ENCODE results near the gene ASF1B. TPM values are rescaled to one million over a fixed set of nuclear protein-coding genes. Genes with fewer than 3 reads are reported as not detected.
A peak's percentile ranks its signal among the peaks of the same experiment; 100 is the strongest.

ASF1B gene
- total RNA-seq, 1 donor, result 15.6 TPM

DNA sequence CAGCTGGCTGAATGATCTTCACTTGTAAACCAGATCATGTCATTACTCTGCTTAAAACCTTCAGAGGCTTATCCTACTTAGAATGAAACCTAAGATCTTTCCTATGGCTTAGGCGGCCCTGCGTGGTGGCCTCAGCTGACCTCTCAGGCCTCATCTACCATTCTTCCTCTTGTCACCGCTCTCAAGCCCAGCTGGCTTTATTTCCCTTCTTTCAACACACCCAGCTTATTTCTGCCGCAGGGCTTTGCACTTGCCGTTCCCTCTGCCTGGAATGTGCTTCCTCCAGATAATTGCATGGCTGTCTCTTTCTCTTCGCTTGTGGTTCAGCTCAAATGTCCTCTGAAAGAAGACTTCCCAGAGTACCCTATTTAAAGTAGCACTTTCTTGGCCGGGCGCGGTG is 3.6 kb upstream of the ASF1B start:
- DNase-seq (ENCODE audit: low read depth in 2 of 3, low spot score in 2 of 3), result peak in 2 of 3 donors; percentile 34 to 41

DNA sequence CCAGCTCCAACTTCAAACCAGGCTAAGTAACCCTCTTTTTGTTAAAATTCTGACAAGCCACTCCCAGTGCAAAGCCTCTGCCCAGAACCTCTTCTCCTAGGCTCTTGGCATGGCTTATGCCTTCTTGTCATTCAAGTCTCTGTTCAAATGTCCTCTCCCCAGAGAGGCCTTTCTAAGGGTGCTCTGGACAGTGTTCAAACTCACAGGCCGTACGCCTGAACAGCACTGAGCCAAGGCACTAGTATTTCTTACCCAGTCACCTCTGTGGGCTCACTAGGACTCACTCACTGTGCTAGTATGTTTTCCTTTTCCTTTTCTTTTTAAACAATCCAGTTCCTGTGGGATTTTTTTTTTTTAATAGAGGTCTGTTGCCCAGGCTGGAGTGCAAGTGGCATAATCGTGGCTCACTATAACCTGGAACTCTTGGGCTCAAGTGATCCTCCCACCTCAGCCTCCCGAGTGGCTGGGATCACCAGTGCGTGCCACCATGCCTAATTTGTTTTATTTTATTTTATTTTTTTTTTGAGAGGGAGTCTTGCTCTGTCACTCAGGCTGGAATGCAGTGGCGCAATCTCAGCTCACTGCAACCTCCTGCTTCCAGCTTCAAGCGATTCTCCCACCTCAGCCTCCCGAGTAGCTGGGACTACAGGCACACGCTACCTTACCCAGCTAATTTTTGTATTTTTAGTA is 2.3 kb upstream of the ASF1B start:
- no peak for DNase-seq (ENCODE audit: low read depth in 2 of 3, low spot score in 2 of 3)

DNA sequence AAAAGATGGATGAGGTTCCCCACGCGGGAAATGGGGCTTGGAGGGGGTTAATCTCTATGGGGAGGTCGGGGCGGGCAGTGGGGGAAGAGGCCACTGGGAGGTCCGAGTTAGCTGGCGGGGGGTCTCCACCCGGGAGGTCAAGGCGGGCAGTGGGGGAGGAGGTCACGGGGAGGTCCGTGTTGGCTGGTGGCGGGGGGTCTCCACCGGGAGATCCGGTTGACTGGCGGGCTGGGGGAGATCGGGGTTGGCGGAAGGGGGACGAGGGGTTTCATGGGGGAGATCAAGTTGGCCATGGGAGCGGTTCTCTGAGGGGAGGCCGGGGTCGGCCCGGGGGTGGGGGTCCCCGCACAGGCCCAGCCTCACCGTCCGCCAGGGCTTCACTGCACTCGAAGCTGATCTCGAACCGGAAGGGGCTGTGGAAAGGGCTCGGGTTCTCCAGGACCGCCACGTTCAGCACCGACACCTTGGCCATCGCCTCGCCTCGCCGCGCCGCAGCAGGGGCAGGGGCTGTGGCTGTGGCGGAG is 342 bp downstream of the ASF1B start:
- DNase-seq (ENCODE audit: low read depth in 2 of 3, low spot score in 2 of 3), result no peak

DNA sequence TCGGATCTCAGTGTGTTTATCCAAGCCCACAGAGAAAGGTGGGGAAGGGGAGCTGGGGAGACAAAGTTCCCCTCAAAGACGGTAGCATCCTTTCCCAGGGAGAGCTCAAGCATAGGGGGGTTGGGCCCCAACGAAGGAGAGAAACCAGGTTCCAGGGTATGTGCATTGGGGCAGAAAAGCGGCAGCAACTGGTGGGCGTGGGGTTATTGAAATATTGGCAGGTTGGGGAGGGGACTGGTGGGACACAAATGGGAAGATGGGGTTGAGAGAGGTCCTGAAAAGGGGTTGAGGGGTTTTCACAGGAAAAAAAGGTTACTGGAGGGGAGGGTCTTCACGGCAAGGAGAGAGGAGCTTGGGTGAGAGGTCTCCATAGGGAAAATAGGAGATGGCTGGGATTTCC is 1.0 kb downstream of the ASF1B start:
- no peak for DNase-seq (ENCODE audit: low read depth in 2 of 3, low spot score in 2 of 3)

DNA sequence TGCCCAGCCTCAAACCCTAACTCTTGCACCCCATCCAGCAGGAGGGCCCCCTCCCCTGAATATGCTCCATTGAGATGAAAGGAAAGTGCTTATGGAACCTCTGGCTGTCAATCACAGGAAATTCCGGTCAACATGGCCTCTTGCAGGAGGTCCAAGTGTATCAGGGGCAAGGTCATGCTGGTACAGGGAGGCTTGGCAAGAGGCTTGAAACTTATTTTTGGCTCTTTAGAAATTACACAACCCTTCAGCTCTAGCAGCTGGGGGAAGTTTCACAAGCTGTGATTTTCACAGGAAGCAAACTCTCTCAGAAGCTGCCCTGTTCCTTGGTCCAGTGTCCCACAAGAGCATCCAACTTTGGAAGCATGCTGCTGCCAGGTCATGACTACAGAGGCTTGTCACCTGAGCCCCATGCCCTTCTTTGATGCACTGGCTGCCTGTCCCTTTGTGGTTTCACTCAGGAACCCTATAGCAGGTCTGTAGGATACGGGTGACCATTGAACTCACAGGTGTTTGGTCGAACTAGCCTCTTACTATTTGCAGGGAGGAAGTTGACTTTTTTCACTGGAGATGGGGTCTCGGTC is 8.4 kb downstream of the ASF1B start:
- no peak for DNase-seq (ENCODE audit: low read depth in 2 of 3, low spot score in 2 of 3)

DNA sequence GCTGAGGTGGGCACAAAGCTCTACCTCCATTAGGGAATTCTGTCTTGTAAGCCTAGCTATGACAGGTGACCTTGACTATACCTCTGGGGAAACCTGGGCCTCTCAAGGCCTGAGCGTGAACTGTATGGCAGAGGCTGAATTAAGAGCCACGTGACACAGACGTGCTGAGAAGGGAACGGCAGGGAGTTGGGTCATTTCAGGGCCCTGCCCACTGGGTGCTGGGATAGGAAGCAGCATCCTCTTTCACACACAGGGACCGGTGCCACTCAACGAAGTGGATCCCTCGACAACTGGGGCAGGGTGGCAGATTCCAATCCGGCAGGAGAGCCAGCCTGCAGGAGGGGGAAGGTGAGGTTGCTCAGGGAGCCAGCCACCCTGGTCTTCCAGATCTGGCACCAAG is 9.2 kb downstream of the ASF1B start:
- no peak for DNase-seq (ENCODE audit: low read depth in 2 of 3, low spot score in 2 of 3)

DNA sequence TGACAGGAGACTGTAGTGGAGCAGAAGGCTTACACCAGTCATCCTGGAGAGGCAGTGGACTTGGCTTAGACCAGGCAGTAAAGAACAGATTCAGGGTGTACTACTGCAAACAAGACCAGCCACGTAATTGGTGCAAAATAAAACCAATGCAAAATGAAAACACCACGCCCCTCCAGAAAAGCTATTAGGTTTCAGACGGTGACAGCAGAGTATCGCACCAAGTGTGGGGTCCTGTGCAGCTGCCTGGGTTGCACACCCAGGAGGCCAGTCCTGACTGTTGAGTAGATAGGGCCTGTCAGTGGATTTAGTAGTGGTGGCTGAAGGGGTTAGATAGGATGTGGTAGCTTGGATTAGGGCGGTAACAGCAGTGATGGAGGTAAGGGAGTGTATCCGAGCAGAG is 13.5 kb downstream of the ASF1B start:
- no peak for DNase-seq (ENCODE audit: low read depth in 2 of 3, low spot score in 2 of 3)

DNA sequence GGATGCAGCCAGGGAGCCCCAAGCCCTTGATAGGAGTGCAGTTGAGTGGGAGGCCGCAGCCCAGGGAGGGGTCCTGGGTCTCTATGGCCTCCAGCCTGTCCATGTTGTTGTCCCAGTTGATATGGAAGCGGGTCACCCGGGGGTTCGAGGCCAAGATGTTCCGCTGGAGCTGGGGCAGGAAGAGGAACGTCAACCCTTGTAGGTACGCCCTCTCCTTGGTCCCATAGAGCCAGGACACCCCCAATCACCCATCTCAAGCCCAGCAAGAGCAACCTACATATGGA is 15.9 kb downstream of the ASF1B start:
- no peak for DNase-seq (ENCODE audit: low read depth in 2 of 3, low spot score in 2 of 3)

DNA sequence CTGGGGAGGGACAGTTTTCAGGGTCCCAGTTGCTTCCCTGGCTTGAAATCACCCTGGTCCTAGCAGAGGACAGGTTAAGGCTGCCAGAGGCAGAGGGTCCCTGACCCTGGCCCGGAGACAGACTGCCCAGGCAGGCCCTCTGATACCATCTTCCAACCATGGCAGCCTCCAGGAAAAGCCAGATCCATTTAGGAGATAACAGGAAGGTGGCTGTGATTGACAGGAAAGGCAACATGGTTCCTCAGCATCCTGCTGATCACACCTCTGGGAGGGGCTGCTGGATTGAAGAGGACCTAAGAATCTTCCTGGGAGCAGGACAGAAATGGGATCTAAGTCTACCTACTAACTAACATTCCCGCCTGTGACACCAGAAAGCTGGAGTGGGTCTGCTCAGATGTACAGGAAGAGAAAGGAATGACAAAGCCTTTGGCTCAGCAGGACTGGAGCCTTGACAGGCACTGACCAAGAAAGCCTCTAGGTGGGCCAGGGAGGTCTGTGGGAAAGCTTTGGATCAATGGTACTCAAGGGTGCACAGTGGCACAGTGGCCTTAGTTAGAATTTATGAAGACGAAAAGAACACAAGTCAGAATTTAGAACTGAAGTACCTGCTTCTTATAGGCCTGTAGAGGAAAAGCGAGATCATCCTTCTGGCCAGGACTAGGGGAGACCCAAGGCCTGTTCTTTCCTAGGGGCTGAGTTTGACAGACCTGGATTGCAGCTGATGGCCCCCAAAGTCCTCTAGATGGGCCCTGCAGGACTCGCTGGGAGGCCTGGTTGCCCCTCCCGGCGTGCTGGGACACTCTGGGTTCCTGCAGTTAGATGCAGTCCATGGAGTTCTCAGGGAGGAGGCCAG is 16.5 kb downstream of the ASF1B start:
- DNase-seq (ENCODE audit: low read depth in 2 of 3, low spot score in 2 of 3), result no peak

DNA sequence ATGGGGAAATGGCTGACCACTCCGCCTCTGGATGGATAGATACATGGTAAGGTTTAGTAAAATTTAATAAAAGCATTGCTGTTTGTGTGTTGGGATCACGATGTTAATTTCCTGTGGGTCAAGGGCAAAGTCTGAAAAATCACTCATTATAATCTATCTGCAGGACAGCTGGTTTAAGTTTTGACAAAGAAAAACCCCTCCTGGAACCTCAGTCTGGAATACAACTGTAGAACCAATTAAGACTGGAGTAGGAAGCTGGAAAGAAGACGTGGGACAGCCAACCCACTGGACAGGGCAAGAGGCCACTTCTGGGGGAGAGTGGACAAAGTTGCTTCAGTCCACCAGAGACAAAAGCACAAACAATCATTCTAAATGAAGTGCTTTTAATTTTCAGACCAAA is 17.2 kb downstream of the ASF1B start:
- DNase-seq (ENCODE audit: low read depth in 2 of 3, low spot score in 2 of 3), result no peak

DNA sequence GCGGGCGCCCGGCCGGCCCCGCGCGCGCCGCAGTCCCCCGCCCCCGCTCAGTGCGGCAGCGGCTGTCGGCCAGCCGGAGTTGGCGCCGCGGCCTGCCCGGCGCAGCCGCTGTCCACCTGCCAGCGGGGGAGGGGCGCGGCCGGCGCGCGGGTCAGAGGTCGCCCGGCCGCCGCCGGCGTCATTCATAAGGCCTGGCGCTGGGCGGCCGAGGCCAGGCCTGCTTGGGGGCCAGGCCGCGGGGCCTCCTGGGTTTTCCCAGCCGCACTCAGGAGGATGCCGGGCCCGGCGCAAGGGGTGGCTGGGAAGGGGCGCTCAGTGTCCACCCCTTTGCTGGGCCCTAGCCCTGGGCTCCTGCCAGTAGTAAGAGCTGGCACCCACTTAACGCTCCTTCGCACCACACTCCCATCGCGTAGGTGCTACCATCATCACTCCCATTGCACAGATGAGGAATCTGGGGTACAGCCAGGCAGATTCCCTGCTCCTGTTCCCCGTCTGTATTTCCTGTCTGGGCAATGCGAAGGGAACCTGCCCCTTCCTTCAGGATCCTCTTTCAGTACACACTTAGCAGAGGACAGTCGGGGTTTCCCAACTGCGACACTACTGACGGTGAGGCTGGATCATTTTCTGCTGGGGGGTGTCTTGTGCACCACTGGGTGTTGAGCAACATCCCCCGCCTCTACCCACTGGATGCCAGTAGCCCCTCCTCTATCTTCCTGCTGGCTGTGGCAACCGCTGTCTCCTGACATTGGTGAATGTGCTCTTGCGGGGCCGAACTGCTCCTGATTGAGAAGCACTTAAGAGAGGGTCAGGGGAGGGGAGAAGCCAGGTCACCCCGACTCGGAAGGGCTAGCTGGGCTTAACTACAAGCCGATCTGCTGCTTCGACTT is 18.0 kb downstream of the ASF1B start:
- peak in 2 of 3 donors; percentile 72 to 81 for DNase-seq (ENCODE audit: low read depth in 2 of 3, low spot score in 2 of 3)

DNA sequence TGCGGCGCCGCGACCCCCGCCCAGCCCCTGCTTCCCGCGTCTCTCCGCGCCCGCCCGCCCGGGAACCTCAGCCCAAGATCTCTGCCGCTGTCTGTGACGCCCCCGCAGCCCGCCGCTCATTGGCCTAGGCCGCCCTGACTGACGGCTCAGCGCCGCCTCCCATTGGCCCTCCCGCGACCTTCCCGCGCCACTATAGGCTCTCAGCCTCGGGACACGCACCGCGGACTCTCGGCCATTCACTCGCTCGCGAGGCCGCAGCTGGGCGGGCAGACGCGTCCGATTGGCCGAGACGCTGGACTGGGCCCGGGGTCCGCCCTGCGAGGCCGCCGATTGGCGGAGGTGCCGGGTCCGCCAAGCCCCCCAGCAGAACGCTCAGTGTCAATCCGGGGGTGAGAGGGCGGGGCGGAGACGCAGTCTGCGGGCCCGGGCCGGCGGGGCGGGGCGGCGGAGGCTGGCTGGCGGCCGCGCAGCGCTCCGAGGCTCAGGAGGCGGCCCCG is 18.7 kb downstream of the ASF1B start, which contains the start of gene PRKACA:
Gene PRKACA (minus strand): TSS at position 95 of the 497 bp plus-strand sequence. CDS start 215 bp downstream, outside the sequence.
- peak; percentile 92 to 99 (median 98) for DNase-seq (ENCODE audit: low read depth in 2 of 3, low spot score in 2 of 3)

DNA sequence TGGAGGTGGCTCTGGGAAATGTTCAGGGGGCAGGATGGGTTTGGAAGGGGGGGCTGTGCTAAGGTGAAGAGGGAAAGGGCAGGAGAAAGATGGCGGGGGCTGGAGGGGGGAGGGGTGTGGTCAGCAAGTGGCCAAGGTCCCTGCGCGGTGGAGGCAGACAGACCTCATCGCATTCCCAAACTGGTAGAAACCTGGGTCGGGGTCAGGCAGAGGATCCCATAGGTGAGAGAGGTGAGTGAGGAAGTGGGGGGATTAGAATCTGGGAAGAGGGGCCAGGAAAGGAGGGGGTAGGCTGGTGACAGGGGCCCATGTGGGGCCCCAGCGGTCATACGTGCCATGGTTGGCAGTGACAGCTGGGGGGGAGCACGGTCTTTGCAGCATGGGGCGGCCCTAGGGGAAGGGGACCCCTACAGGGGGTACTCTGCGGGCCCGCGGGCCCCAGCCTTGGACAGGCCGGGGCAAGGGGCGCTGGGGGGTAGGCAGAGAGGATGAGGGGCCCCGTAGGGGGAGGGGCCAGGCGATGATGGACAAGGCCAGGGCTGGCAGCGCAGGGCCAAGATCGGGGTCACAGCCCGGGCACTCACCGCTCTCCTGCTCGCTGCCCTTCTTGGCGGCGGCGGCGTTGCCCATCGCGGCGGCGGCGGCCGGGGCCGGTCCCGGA is 19.3 kb downstream of the ASF1B start:
- DNase-seq (ENCODE audit: low read depth in 2 of 3, low spot score in 2 of 3), result peak in 1 of 3 donors; percentile 9

DNA sequence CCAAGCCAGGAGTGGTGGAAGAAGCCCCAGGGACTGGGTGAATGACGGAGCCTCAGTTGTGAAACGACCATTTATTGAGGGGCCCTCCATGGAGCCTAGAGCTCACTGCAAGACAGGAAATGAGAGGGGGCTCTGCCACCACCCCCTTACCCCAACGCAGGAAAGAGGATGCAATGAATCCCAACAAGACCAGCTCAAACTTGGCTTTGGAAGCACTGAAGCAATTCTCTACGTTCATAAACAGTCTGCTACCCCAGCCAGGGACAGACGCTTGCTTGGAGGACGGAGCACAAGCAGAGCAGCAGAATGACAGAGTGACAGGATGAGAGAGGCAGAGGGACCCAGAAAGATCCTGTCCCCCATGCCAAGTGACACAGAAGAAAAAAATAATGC is 19.9 kb downstream of the ASF1B start:
- no peak for DNase-seq (ENCODE audit: low read depth in 2 of 3, low spot score in 2 of 3)

DNA sequence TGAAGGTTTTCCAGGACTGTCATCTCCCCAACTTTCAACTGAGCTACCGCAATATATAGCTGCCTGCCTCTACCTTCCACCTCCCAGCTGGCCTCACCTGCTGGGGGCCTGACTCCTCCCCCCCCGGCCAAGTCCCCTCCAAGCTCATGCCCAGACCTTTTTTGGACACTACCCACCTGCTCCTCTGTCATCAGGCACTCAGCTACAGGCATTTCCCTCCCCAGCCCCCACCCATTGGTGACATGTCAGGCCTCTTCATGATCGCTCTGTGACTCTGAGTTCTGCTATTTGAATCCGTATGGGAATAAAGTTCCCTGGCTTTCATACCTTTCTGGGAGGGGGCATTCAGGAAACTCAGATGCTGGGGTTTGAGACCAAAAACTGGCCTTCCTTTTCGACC is 20.6 kb downstream of the ASF1B start:
- DNase-seq (ENCODE audit: low read depth in 2 of 3, low spot score in 2 of 3), result no peak

DNA sequence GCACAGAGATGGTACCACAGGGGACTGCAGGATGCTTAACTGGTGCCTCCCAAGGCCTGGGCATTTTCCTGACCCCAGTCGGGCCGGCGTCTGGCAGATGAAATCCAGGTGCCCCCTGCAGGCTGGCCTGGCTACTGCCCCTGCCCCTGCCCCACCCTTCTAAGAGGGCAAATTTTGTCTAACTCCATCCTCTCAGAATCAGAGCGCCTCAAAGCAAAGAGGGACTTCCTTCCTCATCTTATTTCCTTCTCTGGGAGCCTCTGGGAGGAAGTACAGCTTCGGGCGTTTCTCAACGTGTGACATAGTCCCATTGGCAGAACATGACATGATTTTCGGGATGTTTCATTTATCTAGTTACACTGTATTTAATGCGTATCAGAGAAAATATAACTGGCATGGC is 21.5 kb downstream of the ASF1B start:
- peak in 2 of 3 donors; percentile 58 to 73 for DNase-seq (ENCODE audit: low read depth in 2 of 3, low spot score in 2 of 3)

DNA sequence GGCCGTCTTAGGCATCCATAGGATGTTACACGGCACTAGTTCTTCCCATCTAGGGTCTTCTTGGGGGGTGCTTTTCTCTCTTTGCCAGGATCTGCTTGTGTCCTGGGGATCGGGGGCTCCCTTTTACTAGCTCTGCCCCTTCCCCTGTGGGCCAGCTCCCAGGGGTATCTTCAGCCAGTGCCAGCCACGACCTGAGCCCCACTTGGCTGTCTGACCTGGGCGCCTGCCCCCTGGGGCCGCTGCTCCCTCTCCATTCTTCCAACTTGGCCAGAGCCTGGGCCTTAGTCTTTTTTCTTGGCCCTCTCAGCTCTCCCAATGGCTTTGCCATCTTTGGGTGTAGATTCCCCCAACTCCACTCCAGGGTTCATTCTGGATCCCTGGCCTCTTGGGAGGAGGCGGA is 21.9 kb downstream of the ASF1B start:
- DNase-seq (ENCODE audit: low read depth in 2 of 3, low spot score in 2 of 3), result no peak

DNA sequence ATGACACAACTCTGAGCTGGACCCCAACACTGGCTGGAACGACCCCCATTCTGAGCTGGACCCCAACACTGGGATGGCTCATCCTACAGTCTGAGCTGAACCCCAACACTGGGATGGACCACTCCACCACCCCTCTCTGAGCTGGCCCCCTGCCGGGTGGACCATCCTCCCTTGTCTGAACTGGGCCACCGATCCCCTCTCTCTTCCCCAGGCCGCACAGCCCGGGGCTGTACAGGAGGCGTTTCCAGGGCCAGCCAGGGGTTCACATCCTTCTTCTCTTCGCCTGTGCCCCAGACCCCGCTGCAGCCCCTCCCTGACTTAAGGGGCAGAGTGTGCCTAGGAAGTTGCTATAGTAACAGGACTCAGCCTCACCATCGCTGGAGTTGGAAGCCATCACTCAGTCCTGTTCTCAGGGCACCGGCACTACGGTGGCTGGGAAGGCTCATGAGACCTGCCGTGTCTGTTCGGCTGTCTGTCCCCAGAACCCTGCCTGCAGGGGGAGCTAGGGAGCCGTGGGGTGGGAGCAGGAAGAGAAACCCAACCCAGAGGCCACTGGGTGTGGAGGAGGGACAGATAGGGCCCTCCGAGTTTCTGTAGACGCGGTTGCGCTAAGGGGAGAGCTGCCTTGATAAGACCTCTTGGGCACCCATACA is 22.5 kb downstream of the ASF1B start:
- peak in 2 of 3 donors; percentile 55 to 60 for DNase-seq (ENCODE audit: low read depth in 2 of 3, low spot score in 2 of 3)

DNA sequence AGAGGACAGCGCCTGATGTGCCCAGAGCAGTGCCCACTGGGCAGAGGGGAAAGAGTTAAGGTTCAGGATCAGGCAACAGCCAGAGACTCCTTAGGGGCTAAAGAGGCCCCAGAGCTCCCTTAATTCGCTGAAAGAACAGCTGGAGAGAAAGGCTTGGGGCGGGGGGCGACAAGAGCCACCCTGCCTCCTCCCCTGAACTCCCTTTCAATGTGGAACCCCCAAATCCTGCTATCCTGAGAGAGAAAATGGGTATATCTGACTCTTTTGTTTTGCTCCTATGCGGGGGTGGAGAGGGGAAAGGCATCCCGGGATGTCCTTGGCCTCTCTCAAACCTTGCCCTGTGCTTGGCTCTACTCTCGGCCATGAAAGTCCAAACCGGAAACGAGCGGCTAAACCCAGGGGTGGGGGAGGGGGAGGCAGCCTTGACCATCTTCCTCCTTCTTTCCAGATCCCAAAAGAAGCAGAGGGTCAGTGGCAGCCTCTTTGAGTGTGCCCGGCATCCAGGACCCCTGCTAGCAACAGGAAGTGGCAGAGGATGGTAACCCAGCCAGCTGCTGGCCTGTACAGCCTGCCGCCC is 23.5 kb downstream of the ASF1B start:
- no peak for DNase-seq (ENCODE audit: low read depth in 2 of 3, low spot score in 2 of 3)
